Effector CD8-positive, alpha-beta T cell (primary cell): ENCODE measurements around the gene COL11A1.
"Not testable (repeated sequence)": the region's sequence is repeated elsewhere in the genome, so short reads cannot be mapped to it uniquely, and the experiment has no call there.

Experiments used
- DNase-seq: peaks from one replicate; lab custom pipeline; 2025; lab: John Stamatoyannopoulos, UW

Gene COL11A1

DNA sequence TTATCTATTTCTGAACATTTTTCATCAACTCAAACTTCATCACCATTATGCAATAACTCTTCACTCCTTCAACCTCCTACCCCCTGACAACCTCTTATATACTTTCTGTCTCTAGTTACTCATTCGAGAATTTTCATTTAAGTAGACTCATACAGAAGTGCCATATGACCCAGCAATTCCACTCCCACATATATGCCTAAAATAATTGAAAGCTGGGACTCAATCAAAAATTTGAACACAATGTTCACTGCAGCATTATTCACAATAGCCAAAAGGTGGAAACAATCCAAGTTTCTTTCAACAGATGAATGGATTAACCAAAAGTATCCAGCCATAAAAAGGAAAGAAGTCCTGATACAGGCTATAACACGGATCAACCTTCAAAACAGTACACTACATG lies 24.1 kb downstream of the COL11A1 start:
- DNase-seq: no peak

DNA sequence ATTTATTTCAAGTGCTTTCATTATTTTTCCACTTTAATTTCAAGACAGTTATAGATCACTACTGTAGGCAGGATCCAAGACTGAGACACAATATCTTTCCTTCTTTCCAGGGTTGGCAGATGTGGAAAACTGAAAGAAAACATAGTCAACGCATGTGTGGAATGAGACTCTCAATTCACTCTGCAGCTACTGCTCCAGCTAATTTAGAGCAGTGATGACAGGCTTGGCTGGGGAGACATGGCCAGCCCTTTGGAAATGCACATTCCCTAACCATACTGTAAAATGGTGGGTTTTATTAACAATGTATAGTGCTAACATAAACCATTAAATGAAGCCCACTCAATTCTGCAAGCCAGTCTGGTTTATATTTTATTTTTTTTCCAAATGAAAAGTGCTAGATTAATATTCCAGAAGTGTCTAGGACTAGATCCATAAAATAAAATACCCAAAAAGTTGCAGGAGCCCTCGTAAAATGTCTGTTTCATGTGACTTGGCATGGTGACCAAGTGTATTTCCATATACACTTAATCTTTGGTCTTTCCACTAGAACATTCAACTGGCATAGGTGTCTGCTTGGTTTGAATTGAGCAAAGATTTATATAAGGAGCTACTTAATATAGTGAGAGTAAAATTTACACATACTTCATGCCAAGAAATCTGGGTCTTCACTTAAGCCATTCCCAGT lies 32.9 kb downstream of the COL11A1 start:
- DNase-seq: no peak

DNA sequence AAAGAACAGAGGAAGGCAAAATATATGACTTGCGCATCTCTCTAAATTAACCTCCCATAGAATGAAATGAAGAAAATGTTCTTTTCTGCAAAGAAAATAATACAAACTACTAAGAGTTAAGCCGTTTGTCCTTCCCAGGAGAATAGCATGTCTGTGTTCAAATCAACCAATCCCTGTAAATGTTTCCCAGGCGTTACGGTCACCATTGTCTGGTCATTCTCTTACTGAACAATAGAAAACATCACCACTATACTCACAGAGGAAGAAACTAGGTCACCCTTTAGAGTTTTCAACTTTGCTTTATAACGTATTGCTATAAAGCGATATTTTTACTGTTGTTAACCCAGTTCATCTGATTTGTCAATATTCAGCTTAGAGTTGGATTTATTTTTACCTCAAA lies 34.1 kb downstream of the COL11A1 start:
- no peak for DNase-seq

DNA sequence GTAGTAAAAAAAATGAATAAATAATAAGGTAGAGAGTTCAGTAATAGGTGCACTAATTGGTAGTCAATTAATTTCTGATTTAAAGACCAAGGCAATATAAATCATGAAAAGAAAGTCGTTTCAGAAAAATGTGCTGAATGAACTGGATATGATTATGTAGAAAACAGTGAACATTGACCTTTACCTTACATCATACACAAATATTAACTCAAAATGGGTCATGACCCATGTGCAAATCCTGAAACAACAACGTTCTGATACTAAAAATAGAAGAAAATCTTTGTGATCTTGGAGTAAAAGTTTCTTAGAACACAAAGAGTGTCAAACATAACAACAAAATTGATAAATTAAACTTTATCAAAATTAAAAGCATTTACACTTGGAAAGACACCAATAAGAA lies 39.1 kb downstream of the COL11A1 start:
- no peak for DNase-seq

DNA sequence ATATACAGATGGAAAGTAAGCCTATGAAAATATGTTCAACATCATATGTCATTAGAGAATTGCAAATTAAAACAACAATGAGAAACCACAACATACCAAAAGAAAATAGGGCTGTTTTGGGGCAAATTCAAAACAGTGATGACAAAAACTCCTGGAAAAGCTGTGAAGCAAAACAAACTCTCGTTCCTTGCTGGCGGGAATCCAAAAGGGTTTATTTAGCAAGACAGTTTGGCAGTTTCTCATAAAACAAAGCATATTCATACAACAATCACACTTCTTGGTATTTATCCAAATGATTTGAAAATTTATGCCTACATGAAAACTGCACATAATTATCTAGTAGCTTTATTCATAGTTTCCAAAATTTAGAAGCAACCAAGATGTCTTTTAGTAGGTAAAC lies 44.4 kb downstream of the COL11A1 start:
- DNase-seq: no peak

DNA sequence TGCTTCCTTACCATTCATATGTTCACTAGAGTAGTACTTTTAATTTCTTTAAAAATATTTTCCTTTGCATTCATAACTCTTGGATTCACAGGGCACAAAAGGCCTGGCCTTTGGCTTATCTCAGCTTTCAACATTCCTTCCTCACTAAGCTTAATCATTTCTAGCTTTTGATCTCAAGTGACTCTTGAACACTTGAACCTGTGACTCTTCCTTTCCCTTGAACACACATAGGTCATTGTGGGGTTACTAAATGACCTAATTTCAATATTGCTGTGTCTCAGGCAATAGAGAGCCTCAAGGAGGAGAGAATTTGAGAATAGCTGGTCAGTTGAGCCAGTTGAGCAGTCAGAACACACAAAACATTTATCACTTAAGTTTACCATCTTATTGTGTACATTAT lies 49.9 kb downstream of the COL11A1 start:
- DNase-seq: no peak

DNA sequence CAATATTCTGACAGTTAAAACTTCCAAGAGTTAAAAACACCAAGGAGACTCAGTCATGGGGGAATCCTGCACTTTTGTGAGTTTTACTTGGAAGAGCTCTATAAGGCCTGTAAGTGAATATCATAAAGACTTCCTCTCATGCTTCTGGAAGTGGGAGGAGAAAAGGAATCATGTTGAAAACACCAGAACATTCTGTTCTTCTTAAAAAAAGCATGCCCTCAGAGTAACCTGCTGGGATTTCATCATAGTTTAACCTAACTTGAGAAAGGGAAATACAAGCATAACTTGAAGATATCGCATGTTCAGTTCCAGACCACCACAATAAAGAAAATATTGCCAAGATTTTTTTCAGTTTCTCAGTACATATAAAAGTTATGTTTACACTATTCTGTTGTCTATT lies 51.9 kb downstream of the COL11A1 start:
- no peak for DNase-seq

DNA sequence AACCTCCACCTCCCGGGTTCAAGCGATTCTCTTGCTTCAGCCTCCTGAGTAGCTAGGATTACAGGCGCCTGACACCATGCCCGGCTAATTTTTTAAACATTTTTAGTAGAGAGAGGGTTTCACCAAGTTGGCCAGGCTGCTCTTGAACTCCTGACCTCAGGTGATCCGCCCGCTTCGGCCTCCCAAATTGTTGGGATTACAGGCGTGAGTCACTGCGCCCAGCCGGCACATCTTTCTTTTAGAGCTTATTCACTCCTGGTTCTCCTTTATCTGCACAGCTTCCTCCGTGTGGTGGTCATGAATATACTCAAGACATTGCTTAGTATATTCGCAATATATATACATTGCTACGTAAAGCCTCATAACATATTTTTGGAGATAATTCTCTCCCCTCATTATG lies 80.2 kb downstream of the COL11A1 start:
- DNase-seq: not testable (repeated sequence)

DNA sequence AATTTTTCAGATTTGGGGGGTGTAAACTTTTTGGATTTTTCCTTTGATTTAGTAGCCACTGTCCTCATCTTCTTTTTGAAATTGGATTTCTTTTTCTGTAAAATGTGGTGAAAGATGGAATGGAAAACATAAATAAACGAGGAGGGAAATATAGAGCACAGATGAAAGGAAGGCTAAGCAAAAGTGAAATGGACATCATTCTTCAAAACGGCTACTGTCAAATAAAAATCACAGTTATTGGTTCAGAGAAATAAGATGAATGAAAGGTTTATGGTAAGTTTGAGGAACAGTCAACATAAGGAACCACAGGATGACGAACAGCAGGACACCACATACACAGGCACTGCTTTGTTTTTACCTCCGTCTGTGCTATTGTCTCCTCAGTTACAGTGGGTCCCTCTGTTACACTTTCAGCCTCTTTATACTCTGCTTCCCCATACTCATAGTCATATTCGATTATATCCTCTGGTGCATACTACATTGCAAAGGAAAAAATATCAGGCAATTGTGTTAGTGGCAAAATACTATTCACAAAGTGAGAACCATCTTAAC lies 82.4 kb downstream of the COL11A1 start:
- no peak for DNase-seq

DNA sequence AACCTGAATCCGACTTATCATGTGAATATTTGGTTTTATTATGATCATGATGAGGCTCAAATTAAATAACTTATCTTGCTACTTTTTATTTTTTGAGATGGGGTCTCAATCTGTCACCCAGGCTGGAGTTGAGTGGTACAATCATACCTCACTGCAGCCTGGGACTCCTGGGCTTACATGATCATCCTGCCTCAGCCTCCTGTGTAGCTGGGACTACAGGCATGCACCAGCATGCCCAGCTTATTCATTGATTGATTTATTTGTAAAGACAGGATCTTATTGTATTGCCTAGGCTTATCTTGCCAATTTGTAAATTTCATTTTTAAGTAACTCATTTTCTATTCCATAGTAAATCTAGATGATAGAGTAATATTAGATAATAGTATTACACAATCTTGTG lies 84.3 kb downstream of the COL11A1 start:
- DNase-seq: no peak

DNA sequence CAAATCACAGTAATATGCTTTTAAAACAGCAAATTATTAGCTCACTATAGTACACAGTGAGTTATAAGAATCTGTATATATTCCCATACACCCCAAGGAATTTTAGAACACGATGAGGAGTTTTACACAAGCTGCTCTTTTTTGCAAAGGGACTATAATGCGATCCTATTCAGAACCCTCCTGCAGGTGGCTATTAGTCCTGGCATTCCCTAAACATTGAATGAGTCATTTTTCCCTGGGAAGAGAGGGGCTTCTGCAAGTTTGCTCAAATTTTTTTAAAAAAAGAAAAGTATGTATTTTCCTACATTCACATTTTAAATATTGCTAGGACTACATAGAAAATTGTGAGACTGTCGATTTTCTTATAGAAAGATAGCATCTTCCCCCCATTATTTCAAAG lies 106.3 kb downstream of the COL11A1 start:
- no peak for DNase-seq

DNA sequence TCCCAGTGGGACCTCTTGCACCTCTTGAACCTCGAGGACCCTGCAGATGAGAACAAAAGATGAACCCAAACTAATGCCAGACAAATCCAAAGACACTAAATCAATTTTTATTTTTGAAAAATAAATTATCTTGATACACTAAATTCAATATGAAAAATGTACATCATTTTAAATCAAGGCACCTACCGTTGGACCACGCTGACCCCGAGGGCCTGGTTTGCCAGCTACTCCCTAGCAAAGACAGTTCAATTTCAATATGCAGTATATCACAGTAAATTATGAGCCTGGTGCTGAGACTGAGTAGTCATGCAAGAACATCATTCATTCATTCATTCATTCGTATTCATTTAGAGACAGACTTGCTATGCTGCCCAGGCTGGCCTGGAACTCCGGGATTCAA lies 129.4 kb downstream of the COL11A1 start:
- DNase-seq: no peak

DNA sequence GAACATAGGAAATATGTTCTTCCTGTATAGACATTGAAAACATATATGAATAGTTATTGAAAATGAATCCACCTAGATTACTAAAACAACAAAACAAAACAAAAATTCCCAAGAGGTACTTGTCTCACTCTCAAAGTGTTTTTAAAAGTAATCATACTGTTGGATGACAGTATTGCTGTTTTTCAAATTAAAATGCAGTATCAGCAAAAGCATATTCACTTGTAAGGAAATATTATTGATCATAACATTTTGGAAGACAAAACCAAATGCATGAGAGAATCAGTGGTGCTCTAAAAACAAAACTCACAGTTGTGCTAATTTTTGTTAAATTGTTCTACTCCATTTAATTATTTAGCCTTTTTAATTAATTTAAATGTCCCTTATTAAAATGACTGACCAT lies 131.0 kb downstream of the COL11A1 start:
- no peak for DNase-seq

DNA sequence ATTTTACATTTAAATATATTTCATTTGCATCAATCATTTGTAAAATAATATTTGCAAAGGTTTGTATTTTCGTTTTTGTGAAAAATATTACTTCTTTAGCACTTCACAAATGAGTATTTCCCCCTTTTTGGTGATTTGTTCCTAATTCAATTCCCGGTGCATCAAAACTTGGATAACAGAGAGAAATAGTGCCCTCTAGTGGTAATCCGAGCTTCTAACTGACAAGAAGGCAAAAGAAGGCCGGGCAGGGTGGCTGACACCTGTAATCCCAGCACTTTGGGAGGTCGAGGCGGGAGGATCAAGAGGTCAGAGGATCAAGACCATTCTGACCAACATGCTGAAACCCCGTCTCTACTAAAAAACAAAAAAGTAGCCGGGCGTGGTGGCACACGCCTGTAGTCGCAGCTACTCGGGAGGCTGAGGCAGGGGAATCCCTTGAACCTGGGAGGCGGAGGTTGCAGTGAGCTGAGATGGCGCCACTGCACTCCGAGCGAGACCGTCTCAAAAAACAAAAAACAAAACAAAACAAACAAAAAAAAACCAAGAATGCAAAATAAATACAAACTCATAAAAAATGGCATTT lies 137.7 kb downstream of the COL11A1 start:
- no peak for DNase-seq

DNA sequence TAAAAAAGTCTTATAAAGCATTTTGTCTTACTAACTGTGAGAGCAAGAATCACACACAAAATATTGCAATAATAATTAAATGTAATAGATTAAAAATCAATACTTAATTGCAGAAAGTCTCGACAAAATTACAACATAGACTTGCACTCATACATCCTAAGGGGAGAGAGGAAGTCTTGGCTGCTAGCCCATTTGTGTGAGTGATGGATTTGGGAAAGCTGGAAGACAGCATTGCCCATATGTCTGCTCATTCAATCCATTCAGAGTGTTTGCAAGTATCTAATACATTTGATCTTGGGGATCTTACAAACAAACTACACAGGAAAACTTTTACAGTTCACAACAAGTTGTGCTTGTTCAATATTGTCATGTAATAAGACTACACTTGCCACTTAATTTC lies 140.5 kb downstream of the COL11A1 start:
- DNase-seq: no peak

DNA sequence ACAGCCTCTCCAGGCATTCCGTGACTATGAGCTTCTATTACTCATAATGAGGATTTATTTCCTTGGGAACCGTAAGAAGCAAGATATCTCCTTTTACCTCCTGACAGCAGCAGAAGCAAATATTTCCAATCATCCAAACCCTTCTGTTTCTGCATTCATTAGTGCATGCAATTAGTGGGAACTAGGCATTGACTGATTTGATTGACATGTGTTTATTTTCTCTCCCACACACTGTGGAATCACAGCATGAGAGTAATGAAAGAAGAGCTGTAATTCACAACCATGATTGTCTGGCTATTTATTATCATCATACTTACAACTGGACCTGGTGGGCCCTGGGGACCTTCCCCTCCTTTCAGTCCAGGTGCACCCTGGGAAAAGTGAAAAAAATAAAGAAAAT lies 146.8 kb downstream of the COL11A1 start:
- DNase-seq: no peak

DNA sequence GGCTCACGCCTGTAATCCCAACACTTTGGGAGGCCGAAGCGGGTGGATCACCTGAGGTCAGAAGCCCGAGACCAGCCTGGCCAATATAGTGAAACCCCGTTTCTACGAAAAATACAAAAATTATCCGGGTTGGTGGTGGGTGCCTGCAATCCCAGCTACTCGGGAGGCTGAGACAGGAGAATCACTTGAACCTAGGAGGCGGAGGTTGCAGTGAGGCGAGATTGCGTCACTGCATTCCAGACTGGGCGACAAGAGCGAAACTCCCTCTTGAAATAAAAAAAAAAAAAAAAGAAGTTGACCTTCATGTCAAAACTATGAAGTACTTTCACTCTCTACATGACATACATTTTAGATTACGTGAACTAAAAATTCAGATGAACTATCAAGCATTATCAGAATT lies 153.7 kb downstream of the COL11A1 start:
- DNase-seq: no peak

DNA sequence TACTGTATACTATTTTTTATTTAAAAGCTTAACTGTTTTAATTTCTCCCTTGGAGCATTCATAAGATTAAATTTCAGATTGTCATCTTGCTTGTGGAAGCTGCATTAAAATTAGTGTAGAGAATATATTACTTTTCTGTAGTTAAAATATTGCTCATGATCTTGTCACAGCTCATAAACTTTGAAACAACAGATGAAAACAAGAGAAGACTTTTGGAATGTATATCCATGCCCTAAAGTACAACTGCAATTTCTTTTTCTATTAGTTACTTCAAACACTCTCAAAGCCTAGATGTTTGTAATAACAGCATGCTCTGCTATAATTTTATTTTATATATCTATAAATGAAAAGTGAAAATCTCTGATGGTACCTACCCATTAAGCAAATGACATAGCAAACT lies 155.9 kb downstream of the COL11A1 start:
- no peak for DNase-seq

DNA sequence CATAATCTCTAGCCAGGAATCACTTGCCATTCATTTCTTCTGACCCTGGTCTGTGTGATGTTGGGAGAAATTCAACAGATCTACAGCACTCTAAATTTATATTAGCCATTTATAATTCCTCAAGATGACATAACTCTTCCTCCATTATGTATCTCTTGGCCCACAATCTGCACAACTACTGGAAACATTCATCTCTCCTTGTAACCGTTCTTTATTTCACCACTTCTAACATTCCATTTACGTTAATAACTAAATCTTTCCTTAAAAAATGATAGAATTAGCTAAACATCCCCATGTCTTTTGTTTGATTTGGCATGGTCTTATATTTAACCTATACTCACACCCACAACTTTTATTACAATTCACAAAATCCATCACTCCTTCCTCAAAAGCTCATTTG lies 166.0 kb downstream of the COL11A1 start:
- no peak for DNase-seq

DNA sequence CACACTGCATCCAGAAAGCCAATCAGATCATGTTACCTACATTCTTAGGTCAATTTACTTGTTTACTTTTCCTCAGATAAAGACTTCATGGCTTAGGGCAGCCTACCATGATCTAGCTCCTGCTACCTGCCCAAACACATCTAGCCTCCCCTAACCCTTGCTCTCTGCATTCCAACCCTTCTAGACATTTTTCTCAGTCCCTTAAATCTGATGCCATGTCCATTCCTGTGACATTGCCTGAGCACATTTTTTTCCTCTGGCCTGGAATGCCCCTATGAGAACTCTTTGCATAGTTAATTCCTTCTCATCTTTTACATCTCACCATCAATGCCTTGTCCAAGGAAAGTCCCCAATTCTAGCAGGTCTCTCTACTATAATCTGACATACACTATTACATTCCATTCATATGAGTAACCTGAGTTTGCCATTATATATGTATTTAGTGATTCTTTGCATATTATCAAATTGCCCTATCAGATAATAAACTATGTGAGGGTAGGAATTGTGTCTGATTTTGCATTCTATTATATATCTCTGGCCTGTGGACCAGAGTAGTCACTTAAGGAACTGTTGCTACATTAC lies 166.9 kb downstream of the COL11A1 start:
- DNase-seq: no peak

DNA sequence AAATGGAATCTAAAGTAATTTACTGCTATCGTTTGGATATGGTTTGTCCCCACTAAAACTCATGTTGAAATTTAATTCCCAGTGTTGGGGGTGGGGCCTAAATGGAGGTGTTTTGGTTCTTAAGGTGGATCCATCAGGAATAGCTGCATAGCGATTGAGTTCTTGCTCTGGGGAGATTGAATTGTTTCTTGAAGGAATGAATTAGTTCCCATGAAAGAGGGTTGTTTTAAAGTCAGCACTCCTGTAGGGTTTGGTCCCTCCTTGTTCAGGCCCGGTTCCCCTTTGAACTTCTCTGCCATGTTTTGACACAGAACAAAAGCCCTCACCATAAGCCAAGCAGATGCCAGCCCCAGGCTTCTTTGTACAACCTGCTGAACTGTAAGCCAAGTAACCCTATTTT lies 170.9 kb downstream of the COL11A1 start:
- no peak for DNase-seq

DNA sequence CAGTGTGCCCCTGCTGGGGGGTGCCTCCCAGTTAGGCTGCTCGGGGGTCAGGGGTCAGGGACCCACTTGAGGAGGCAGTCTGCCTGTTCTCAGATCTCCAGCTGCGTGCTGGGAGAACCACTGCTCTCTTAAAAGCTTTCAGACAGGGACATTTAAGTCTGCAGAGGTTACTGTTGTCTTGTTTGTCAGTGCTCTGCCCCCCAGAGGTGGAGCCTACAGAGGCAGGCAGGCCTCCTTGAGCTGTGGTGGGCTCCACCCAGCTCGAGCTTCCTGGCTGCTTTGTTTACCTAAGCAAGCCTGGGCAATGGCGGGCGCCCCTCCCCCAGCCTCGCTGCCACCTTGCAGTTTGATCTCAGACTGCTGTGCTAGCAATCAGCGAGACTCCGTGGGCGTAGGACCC lies 175.0 kb downstream of the COL11A1 start:
- not testable (repeated sequence) for DNase-seq

DNA sequence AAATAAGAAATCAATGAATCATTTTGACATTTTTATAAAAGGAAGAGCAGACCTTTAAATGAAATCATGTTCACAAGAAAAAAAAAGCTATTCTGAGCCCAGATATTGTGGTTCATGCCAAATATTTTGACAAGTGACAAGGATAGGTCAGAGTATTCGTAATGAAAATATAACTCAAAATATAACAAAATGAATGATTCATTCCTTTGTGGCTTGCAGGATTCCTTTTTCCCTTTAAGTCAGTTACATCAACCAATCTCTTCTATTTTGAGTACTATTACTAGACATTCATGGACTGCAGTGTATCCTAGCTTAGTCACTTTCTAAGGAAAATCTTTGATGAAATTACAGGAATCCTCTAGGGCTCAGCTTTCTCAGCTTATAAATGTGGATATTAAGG lies 188.7 kb downstream of the COL11A1 start:
- DNase-seq: no peak

DNA sequence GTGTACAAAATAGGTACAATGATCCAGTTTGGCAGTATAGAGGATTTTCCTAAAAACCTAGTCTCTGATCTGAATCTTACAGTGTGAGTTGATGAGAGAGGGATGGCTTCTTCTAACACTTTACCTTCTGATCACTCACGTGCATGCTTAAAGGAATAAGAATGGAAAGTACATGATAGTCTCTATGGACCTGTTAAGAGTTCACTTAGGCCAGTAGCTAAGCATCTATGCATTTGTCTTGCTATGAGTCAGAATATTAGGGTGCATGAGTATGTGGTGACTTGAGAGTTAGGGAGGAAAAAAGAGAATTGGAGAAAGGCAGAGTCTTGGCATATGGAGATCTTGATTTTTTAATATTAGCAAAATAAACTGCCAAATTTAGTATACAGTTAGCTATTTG lies 206.3 kb downstream of the COL11A1 start:
- DNase-seq: no peak
